ENCODE data around the gene AREL1.

Gene AREL1

GRCh38 chr14:74615735-74616134 lies 97.1 kb downstream of the AREL1 start:
- peak overlapping the region in 10 of 21 experiments; percentile 5 to 90 (median 74) for H3K27ac ChIP-seq
- no peak overlapping the region for H3K4me3 ChIP-seq

DNA sequence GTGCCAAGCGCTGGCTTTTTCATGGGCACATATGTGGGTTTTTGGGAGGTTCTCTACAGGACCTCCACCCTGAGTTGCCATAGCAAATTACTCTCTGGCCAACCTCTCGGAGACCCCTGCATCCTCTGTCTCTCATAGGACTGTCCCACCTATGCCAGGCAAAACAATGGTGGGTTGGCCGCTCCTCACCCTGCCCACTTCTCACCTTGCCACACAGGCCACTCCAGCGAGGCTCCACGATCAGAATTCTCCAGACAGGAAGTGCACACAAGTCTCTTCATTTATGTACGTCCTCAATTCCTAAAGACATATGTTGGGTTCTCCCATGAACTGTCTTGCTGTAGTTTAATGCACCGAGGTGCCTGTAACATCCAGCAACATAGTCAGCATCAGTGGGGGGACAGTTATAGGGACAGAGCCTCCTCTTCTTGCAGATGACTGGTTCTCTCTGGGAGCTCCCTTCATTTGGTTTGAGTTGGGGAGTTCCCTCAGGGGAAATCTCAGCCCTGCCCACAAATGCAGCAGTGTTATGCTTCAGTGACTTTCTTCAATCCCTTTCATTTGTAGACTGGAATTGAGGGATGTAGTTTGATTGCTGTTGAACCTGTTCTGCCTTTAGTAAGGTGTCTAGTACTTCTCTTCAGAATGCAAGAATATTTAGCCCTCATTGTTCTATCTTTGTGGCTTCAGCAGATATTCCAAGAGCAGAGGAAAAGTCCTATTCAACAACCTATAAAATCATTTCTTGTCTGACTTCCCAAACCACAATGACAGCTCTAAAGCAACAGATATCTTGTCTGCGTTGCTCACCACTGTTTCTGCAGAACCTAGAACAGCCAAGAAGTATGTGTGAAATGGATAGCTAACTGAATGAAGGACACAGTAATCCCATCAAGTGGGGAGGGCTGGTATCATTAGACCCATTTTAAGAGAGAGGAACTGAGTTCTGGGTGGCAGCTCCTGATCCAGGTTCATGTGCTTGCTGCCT lies 98.1 kb downstream of the AREL1 start:
- Histone ChIP-seq H3K27ac (peak overlapping the region in 5 of 21 experiments; percentile 5 to 90 (median 81)), H3K4me3 (no peak overlapping the region)

GRCh38 chr14:74613211-74613914 lies 99.5 kb downstream of the AREL1 start:
- Histone ChIP-seq H3K4me3 (no peak overlapping the region), H3K27ac (peak overlapping the region in 3 of 21 experiments; percentile 1 to 29 (median 29))

DNA sequence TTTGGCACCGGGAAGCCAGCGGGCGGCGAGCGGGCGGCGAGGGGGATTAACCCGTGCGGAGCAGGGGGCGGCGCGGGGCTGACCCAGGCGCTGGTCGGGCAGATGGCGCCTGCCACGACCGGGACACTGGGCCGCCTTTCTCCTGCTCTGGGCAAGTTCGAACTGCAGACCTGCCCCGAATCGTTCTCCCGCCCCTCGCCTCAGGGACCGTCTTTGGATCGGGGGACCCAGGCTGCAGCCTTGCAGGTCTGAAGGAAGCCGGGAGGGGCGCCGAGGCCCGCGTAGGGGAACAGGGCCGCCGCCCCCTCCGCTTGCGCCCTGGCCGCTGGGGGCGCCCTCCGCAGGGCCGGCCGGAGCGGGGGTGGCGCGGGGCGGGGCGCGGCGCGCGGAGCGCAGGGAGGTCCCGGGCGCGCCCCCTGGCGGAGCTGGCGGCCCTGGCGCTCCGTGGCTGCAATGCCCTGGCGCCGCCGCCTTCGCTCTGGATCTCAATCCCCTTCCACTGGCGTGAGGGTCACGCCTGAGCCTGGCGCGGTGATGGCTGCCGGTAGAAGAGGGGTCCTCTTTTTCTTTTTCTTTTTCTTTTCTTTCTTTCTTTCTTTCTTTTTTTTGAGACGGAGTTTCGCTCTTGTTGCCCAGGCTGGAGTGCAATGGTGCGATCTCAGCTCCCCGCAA lies 100.4 kb downstream of the AREL1 start:
- Histone ChIP-seq H3K4me3 (peak overlapping the region; percentile 45 to 69 (median 61)), H3K27ac (peak overlapping the region; percentile 9 to 91 (median 73))

DNA sequence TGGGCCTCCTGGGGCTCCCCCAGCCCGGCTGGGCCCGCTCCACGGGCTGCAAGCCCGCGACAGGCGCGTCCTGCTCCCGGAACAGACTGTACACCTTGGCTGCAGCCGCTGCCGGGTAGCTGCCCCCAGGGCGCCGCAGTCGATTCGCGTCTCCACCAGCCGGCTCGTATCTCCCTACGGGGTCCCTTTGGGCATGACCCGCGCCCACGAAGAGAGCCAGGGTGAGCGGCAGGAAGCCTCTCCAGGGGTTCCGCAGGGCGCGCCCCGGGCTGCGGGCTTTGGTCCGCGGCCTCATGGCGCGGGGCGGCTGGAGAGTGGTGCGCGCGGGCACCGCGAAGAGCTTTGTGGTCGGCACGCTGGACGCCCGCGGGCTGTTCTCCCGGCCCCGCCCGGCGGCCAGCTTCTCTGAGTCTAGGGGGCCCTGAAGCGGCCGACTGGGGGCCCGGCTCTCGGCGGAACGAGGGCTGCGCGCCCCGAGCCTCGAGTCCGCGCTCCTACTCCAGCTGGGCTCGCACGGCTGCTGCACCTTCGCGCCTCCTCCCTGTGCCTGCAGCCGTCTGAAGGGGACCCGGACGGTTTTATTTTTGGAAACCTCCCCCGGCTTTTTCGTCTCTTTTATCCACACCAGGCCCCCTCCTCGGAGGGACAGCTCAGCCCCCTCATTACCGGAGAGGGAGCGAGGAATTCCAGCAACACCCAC lies 101.1 kb downstream of the AREL1 start, which contains the start of gene LTBP2:
LTBP2 (minus strand) TSS at position 588 of the 700 bp plus-strand sequence; CDS start at position 295, 293 bp downstream.
- peak within 1 kb of the TSS; percentile 45 to 69 (median 61) for H3K4me3 ChIP-seq
- H3K27ac ChIP-seq, result peak within 1 kb of the TSS; percentile 9 to 91 (median 73)

All from skin epidermis (tissue), 12 donors.